GM12878 (cell line): ENCODE data around the gene ZNF397. TPM values are rescaled to one million over a fixed set of nuclear protein-coding genes. Genes with fewer than 3 reads are reported as not detected.
"Not testable (repeated sequence)": the region's sequence is repeated elsewhere in the genome, so short reads cannot be mapped to it uniquely, and the experiment has no call there.

Source experiments
- ATAC-seq: fragments of 200-7000 bp; cut with Tn5 transposase; 3 replicates; pipeline ENCODE4 v1.9.1; 2020; ENCODE audit warnings: mild to moderate bottlenecking, moderate library complexity
- BruUV-seq: library from RNA; stranded (reverse); fragments of 400-500 nt; replicated peaks from 2 replicates; lab custom pipeline; 2021; lab: Mats Ljungman, UMichigan
- CTCF ChIA-PET: fragments of 300-600 bp; sonication (Branson Sonifier 250); formaldehyde crosslinking; extraction: SDS; loops from one replicate; lab custom pipeline; 2021; ENCODE audit warnings: inconsistent platforms; lab: Yijun Ruan, JAX
- POLR2A ChIA-PET: fragments of 350-600 bp; formaldehyde crosslinking; extraction: SDS; loops from one replicate; lab custom pipeline; 2021; ENCODE audit warnings: inconsistent platforms; lab: Charles Lee
- RAD21 ChIA-PET: fragments of 300-600 bp; sonication (Branson Sonifier 250); formaldehyde crosslinking; loops from one replicate; lab custom pipeline; 2023; ENCODE audit warnings: antibody characterized with exemption; ENCODE audit not compliant: unreplicated experiment; lab: Charles Lee
- SMC1A ChIA-PET: fragments of 300-600 bp; sonication (Branson Sonifier 250); formaldehyde crosslinking; loops from one replicate; lab custom pipeline; 2023; ENCODE audit not compliant: unreplicated experiment, uncharacterized antibody; lab: Charles Lee
- DNase-seq: peaks from one replicate; pipeline ENCODE4 v3.0.0-alpha.2; 2011; ENCODE audit warnings: low read depth, low spot score
- FAIRE-seq: peaks from 3 replicates; lab custom pipeline; 2011; peaks lifted over from hg19 to GRCh38; lab: Jason Lieb, UNC
- H2AFZ ChIP-seq: 2 replicates; pipeline ENCODE4 v1.6.0; 2011; ENCODE audit warnings: low read depth, low read length, control low read depth; ENCODE audit not compliant: control insufficient read depth
- H3K27ac ChIP-seq: 2 replicates; pipeline ENCODE4 v1.5.1; 2011; ENCODE audit warnings: control low read depth; ENCODE audit not compliant: control insufficient read depth, insufficient read depth
- H3K27me3 ChIP-seq, 2 experiments: replicated peaks in 1 of 2; 2 replicates each; pipeline versions ENCODE4 v1.6.0 to v1.6.1; 2011; ENCODE audit warnings: low read length in 1 of 2; ENCODE audit not compliant: control insufficient read depth in 2 of 2, insufficient read depth in 2 of 2
- H3K36me3 ChIP-seq, 2 experiments: 2 replicates each; pipeline ENCODE4 v1.5.1; 2011; ENCODE audit warnings: low read length in 1 of 2; ENCODE audit not compliant: control insufficient read depth in 2 of 2, insufficient read depth in 2 of 2
- H3K4me1 ChIP-seq: 2 replicates; pipeline ENCODE4 v1.6.1; 2011; ENCODE audit warnings: mild to moderate bottlenecking, low read length, moderate library complexity, mixed read lengths; ENCODE audit not compliant: control insufficient read depth, insufficient read depth
- H3K4me2 ChIP-seq: 2 replicates; pipeline ENCODE4 v1.6.0; 2011; ENCODE audit warnings: control low read depth; ENCODE audit not compliant: control insufficient read depth, insufficient read depth
- H3K4me3 ChIP-seq: fragments of 200-600 bp; sonication (generic); 2 replicates; pipeline ENCODE4 v1.5.1; 2016
- H3K79me2 ChIP-seq: 2 replicates; pipeline ENCODE4 v1.6.0; 2011; ENCODE audit warnings: low read length; ENCODE audit not compliant: control insufficient read depth, insufficient read depth
- H3K9ac ChIP-seq: 2 replicates; pipeline ENCODE4 v1.8.0; 2011; ENCODE audit warnings: low read length, control low read depth, mixed read lengths; ENCODE audit not compliant: control insufficient read depth, insufficient read depth
- H3K9me3 ChIP-seq: replicated peaks from 3 replicates; pipeline ENCODE4 v1.5.1; 2011; ENCODE audit warnings: mild to moderate bottlenecking, low read length; ENCODE audit not compliant: control insufficient read depth, insufficient read depth
- H4K20me1 ChIP-seq: 2 replicates; pipeline ENCODE4 v1.6.0; 2011; ENCODE audit not compliant: control insufficient read depth, insufficient read depth
- WGBS: methylation state at CpG from one replicate; pipeline ENCODE4 v1.1.6; 2016; ENCODE audit warnings: low lambda C conversion rate; ENCODE audit not compliant: insufficient replicate concordance, insufficient coverage; ENCODE audit errors: missing lambda C conversion rate; 5-methylcytosine and 5-hydroxymethylcytosine counted together
- in situ Hi-C: fragments of 300-500 bp; cut with MboI; formaldehyde crosslinking; loops from 9 replicates; pipeline ENCODE4 v1.14.3; 2018; ENCODE audit warnings: mixed read lengths
- intact Hi-C: fragments of 100-400 bp; cut with micrococcal nuclease; formaldehyde crosslinking; loops from one replicate; pipeline ENCODE4 v1.14.2; 2022; ENCODE audit not compliant: unreplicated experiment
- polyA plus RNA-seq, 11 experiments: library from polyadenylated mRNA; depleted of rRNA in 4 of 11; unstranded in 6 of 11; stranded (reverse) in 5 of 11; fragments of >200 nt; fragmentation: Nextera tagmentation in 4 of 11; fragmentation: Illumina TruSeq in 1 of 11; extraction: Ambion mirVana in 4 of 11; extraction: Trizol in 1 of 11; gene quantifications; 1 replicate in 1 of 11; 2 replicates in 10 of 11; pipeline versions ENCODE4 v1.2.1 to v1.2.3, GENCODE V29; 2011 to 2016; ENCODE audit warnings: inconsistent platforms in 2 of 11, missing spikeins in 2 of 11, low read depth in 1 of 11
- total RNA-seq, 4 experiments: library from RNA; depleted of rRNA in 3 of 4; stranded (reverse); fragments of >200 nt in 3 of 4; fragmentation: Illumina TruSeq in 1 of 4; extraction: Trizol in 1 of 4; gene quantifications; 2 replicates each; pipeline versions ENCODE4 v1.2.1 to v1.2.3, GENCODE V29; 2013 to 2021

The ZNF397 gene
- total and polyA plus RNA-seq, 10 of the 15 experiments (the other 5 are each of a cell fraction or from before 2014, with no cell fraction given) = 5.2 to 13.3 (median 10.8) TPM

- CTCF ChIA-PET, SMC1A ChIA-PET, H4K20me1 ChIP-seq, RAD21 ChIA-PET, intact Hi-C loops, H3K79me2 ChIP-seq, in situ Hi-C loops, H3K9me3 ChIP-seq, H3K27ac ChIP-seq, H2AFZ ChIP-seq, H3K4me3 ChIP-seq, H3K4me2 ChIP-seq, DNase-seq, ATAC-seq, BruUV-seq, H3K4me1 ChIP-seq, H3K9ac ChIP-seq, FAIRE-seq, H3K36me3 ChIP-seq, H3K27me3 ChIP-seq: not testable (repeated sequence)
- 41% methylated on average over 10 of the region's 10 CpGs for WGBS
- POLR2A ChIA-PET = interaction anchor here (0.7 kb wide), 1 partner anchor 1404 kb away, joined by 4 read pairs; no protein-coding TSS in a partner anchor
Observed at GRCh38 chr18:35216611-35217010, 24.2 kb upstream of the ZNF397 start.

GRCh38 chr18:35219331-35219730 lies 21.5 kb upstream of the ZNF397 start:
- H3K36me3 ChIP-seq, POLR2A ChIA-PET, H3K27ac ChIP-seq, H3K4me1 ChIP-seq, H3K4me3 ChIP-seq, H3K9ac ChIP-seq, intact Hi-C loops, H3K4me2 ChIP-seq, CTCF ChIA-PET, H4K20me1 ChIP-seq, RAD21 ChIA-PET, FAIRE-seq, H3K79me2 ChIP-seq, H3K27me3 ChIP-seq, ATAC-seq, H3K9me3 ChIP-seq, BruUV-seq, H2AFZ ChIP-seq, DNase-seq, in situ Hi-C loops: not testable (repeated sequence)
- 73% methylated on average over 4 of the region's 4 CpGs for WGBS
- SMC1A ChIA-PET = interaction anchor here (0.7 kb wide), 1 partner anchor 66 kb away, joined by 3 read pairs; no protein-coding TSS in a partner anchor
